Suppressor macrophage treated with lipopolysaccharide for 4 hours (primary cell): ENCODE results near the gene PRAMEF7.
"Not testable (repeated sequence)": the region's sequence is repeated elsewhere in the genome, so short reads cannot be mapped to it uniquely, and the experiment has no call there.

Experiments
- DNase-seq: peaks from one replicate; pipeline ENCODE4 v3.0.0-alpha.2; 2020

PRAMEF7 gene

GRCh38 chr1:12916310-12916709 is at the start of gene PRAMEF7:
TSS of gene PRAMEF7 (plus strand) at chr1:12916610. CDS start at chr1:12917693, 1,083 bp downstream.
- not testable (repeated sequence) for DNase-seq

DNA sequence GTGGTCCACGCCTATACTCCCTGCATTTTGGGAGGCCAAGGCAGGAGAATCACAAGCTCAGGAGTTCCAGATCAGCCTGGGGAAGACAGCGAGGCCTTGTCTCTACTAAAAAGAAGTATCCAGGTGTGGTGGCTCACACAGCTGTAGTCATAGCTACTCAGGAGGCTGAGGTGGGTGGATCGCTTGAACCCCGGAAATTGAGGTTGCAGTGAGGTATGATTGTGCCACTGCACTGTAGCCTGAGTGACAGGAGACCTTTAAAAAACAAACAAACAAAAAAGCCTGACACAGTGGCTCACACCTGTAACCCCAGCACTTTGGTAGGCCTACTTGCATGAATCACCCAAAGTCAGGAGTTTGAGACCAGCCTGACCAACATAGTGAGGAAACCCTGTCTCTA is 38.0 kb upstream of the PRAMEF7 start:
- DNase-seq: not testable (repeated sequence)

- not testable (repeated sequence) for DNase-seq
Observed at GRCh38 chr1:12886101-12886500, 30.3 kb upstream of the PRAMEF7 start, which contains the start of gene PRAMEF4. TSS of gene PRAMEF4 (minus strand) at chr1:12886201. CDS start at chr1:12883394, 2,807 bp downstream.

DNA sequence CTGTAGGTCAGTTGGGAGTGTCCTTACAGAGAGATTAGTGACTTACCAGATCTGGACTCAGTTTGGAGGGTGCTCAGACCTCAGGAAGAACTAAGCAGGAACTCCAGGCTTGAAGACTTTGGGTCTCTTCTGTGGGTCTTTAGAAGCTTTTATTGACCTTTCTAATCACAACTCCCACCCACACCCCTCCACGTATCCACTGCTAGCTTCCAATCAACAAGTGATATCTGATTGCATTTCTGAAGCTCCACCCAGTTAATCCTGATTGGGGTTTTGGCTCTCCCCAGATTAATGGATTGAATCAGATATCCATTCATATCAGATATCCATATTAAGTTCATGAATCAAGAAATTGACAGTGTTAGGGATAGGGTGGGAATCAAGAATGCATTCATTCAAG is 18.2 kb upstream of the PRAMEF7 start, which contains the start of gene PRAMEF10:
TSS of gene PRAMEF10 (minus strand) at position 101 of the 400 bp plus-strand sequence. CDS start 2,423 bp downstream, outside the sequence.
- not testable (repeated sequence) for DNase-seq

- DNase-seq: not testable (repeated sequence)
Observed at GRCh38 chr1:12899186-12899585, 17.2 kb upstream of the PRAMEF7 start.

DNA sequence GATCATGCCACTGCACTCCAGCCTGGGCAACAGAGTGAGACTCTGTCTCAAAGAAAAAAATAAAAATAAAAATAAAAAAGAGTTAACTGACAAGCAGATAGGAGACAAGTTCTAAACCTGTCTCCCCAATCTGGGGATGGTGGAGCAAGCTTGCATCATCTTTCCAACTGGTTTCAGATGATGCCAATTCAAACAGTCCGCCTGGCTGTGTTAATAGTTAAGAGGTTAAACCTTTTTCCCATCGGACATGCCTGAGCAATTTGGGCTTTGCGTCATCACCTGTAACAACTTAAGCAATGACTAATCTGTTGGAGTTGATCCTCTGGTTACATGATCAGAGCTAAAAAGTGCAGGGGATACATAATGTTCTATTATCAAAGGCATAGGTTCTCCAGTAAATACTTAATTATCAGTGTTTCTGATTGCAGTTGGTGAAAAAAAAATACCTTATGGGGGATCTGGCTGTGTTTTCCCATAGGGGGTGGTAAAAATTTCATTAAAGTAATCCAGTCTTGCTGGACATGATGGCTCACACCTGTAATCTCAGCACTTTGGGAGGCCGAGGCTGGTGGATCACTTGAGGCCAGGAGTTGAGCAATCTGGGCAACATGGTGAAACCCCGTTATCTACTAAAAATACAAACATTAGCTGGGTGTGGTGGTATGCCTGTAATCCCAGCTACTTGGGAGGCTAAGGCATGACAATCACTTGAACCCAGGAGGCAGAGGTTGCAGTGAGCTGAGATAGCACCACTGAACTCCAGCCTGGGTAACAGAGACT is 12.4 kb upstream of the PRAMEF7 start:
- not testable (repeated sequence) for DNase-seq

GRCh38 chr1:12921749-12922148 is 5.3 kb downstream of the PRAMEF7 start:
- not testable (repeated sequence) for DNase-seq

DNA sequence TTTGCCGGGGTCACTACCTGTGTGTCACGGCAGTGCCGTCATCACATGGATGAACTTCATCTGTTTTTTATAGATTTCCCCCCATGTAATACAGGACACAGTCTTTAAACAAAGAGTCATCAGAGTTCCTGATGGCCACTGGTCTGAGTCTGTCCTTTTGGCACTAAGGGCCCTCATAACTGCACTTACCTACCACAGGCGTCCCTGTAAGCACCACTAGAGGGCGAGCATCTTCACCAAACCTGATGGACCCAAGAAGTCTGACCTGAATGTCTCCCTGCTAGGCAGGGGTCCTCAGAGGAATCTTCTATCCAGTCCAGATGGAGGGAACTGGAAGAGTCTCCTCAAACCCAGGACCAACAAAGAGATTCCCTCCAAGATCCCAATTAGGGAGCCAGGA is 8.0 kb downstream of the PRAMEF7 start:
- DNase-seq: not testable (repeated sequence)

GRCh38 chr1:12947480-12947879 is 31.1 kb downstream of the PRAMEF7 start, which contains the start of gene PRAMEF6:
TSS of gene PRAMEF6 (minus strand) at chr1:12947580. CDS start at chr1:12942518, 5,062 bp downstream.
- not testable (repeated sequence) for DNase-seq
